Measurements from ENCODE around the gene RHOD. TPM values are rescaled to one million over a fixed set of nuclear protein-coding genes. Genes with fewer than 3 reads are reported as not detected.

Gene RHOD
- total RNA-seq, 3 donors from 2014 or later: 27.2 to 30.5 (median 28.1) TPM

GRCh38 chr11:67041602-67042001 is 15.0 kb upstream of the RHOD start:
- intact Hi-C loops (cut with DNase I; ENCODE audit: low total_unique reads): no loop called here
- Histone ChIP-seq H3K4me3 (no peak overlapping the region), H3K27ac (no peak overlapping the region), H3K27me3 (no peaks in the 10 kb centered on the region), H3K36me3 (no peaks in the 10 kb centered on the region), H3K4me1 (no peaks in the 10 kb centered on the region), H3K9me3 (no peaks in the 10 kb centered on the region)
- TF ChIP-seq, protein P1, sequence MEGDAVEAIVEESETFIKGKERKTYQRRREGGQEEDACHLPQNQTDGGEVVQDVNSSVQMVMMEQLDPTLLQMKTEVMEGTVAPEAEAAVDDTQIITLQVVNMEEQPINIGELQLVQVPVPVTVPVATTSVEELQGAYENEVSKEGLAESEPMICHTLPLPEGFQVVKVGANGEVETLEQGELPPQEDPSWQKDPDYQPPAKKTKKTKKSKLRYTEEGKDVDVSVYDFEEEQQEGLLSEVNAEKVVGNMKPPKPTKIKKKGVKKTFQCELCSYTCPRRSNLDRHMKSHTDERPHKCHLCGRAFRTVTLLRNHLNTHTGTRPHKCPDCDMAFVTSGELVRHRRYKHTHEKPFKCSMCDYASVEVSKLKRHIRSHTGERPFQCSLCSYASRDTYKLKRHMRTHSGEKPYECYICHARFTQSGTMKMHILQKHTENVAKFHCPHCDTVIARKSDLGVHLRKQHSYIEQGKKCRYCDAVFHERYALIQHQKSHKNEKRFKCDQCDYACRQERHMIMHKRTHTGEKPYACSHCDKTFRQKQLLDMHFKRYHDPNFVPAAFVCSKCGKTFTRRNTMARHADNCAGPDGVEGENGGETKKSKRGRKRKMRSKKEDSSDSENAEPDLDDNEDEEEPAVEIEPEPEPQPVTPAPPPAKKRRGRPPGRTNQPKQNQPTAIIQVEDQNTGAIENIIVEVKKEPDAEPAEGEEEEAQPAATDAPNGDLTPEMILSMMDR (IDR thresholded peaks at IDR 0.05): no peak
- TF ChIP-seq POLR2A (IDR thresholded peaks at IDR 0.05) (no peak), POLR2AphosphoS5 (IDR thresholded peaks at IDR 0.05) (no peak)
- DNase-seq (ENCODE audit: low spot score in 2 of 2): no peak

- no peak for DNase-seq (ENCODE audit: low spot score in 2 of 2)
Observed at GRCh38 chr11:67043572-67044349, 12.9 kb upstream of the RHOD start.

GRCh38 chr11:67044496-67044895 is 12.2 kb upstream of the RHOD start:
- Histone ChIP-seq H3K4me3 (no peak overlapping the region), H3K27ac (no peak overlapping the region), H3K4me1 (no peaks in the 10 kb centered on the region), H3K27me3 (no peaks in the 10 kb centered on the region), H3K9me3 (no peaks in the 10 kb centered on the region), H3K36me3 (no peaks in the 10 kb centered on the region)
- no peak for TF ChIP-seq POLR2A (IDR thresholded peaks at IDR 0.05)
- TF ChIP-seq, protein P1 (IDR thresholded peaks at IDR 0.05): no peak
- no peak for TF ChIP-seq POLR2AphosphoS5 (IDR thresholded peaks at IDR 0.05)
- intact Hi-C loops (cut with DNase I; ENCODE audit: low total_unique reads): no loop called here
- no peak for DNase-seq (ENCODE audit: low spot score in 2 of 2)

More at GRCh38 chr11:67043572-67044349, 12.9 kb upstream of the RHOD start:
- Histone ChIP-seq H3K27ac (no peak overlapping the region), H3K9me3 (no peaks in the 10 kb centered on the region), H3K4me3 (no peak overlapping the region), H3K4me1 (no peaks in the 10 kb centered on the region), H3K36me3 (no peaks in the 10 kb centered on the region), H3K27me3 (no peaks in the 10 kb centered on the region)
- intact Hi-C loops (cut with DNase I; ENCODE audit: low total_unique reads): no loop called here
- TF ChIP-seq POLR2A (IDR thresholded peaks at IDR 0.05) (no peak), POLR2AphosphoS5 (IDR thresholded peaks at IDR 0.05) (no peak)

GRCh38 chr11:67045314-67045713 is 11.3 kb upstream of the RHOD start:
- no peaks in the 10 kb centered on the region for H3K27me3 ChIP-seq
- TF ChIP-seq POLR2AphosphoS5 (IDR thresholded peaks at IDR 0.05): no peak
- TF ChIP-seq, protein P1 (IDR thresholded peaks at IDR 0.05): no peak
- TF ChIP-seq POLR2A (IDR thresholded peaks at IDR 0.05): no peak
- intact Hi-C loops (cut with DNase I; ENCODE audit: low total_unique reads): no loop called here
- no peak overlapping the region for H3K27ac ChIP-seq
- H3K4me1 ChIP-seq: no peaks in the 10 kb centered on the region
- DNase-seq (ENCODE audit: low spot score in 2 of 2): no peak
- H3K9me3 ChIP-seq: no peaks in the 10 kb centered on the region
- H3K36me3 ChIP-seq: no peaks in the 10 kb centered on the region
- H3K4me3 ChIP-seq: no peak overlapping the region

DNA sequence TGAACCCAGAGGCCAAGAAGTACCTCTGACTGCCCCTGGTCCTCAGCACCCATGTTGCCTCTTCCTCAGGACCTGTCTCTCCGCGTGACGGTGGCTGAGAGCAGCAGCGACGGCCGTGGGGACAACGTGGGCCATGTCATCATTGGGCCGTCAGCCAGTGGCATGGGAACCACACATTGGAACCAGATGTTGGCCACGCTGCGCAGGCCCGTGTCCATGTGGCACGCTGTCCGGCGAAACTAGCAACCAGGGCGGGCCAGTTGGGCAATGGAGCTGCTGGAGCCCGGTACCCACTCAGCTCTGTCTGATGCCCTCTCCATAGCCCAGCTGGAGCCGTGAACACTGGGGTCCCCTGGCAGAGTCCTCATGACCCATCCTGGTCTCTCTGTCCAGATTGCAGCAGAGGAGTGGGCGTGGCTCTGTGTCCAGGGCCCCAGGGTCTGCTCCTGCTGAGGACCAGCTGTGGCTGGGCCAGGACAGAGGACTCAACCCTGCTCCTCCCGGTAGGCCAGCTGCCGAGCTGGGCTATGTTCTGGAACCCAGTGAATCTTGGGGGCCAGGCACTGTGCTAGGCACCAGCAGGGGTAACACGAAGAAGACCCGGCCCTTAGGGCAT is 8.0 kb upstream of the RHOD start:
- Histone ChIP-seq H3K27me3 (no peaks in the 10 kb centered on the region), H3K27ac (no peak overlapping the region), H3K4me3 (no peak overlapping the region), H3K36me3 (no peaks in the 10 kb centered on the region), H3K4me1 (no peaks in the 10 kb centered on the region), H3K9me3 (no peaks in the 10 kb centered on the region)
- TF ChIP-seq POLR2AphosphoS5 (IDR thresholded peaks at IDR 0.05) (no peak), POLR2A (IDR thresholded peaks at IDR 0.05) (no peak)
- TF ChIP-seq, protein P1 (IDR thresholded peaks at IDR 0.05): no peak
- DNase-seq (ENCODE audit: low spot score in 2 of 2): no peak
- intact Hi-C loops (cut with DNase I; ENCODE audit: low total_unique reads): no loop called here
